ENCODE data around the gene PHKA1.

- TF ChIP-seq, protein P1, sequence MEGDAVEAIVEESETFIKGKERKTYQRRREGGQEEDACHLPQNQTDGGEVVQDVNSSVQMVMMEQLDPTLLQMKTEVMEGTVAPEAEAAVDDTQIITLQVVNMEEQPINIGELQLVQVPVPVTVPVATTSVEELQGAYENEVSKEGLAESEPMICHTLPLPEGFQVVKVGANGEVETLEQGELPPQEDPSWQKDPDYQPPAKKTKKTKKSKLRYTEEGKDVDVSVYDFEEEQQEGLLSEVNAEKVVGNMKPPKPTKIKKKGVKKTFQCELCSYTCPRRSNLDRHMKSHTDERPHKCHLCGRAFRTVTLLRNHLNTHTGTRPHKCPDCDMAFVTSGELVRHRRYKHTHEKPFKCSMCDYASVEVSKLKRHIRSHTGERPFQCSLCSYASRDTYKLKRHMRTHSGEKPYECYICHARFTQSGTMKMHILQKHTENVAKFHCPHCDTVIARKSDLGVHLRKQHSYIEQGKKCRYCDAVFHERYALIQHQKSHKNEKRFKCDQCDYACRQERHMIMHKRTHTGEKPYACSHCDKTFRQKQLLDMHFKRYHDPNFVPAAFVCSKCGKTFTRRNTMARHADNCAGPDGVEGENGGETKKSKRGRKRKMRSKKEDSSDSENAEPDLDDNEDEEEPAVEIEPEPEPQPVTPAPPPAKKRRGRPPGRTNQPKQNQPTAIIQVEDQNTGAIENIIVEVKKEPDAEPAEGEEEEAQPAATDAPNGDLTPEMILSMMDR (conservative IDR thresholded peaks at IDR 0.05; ENCODE audit: low read depth in 2 of 2) = no peak
- TF ChIP-seq EZH2 (IDR thresholded peaks at IDR 0.05; ENCODE audit: low read depth, unreplicated experiment) = no peak
- TF ChIP-seq, protein P2, sequence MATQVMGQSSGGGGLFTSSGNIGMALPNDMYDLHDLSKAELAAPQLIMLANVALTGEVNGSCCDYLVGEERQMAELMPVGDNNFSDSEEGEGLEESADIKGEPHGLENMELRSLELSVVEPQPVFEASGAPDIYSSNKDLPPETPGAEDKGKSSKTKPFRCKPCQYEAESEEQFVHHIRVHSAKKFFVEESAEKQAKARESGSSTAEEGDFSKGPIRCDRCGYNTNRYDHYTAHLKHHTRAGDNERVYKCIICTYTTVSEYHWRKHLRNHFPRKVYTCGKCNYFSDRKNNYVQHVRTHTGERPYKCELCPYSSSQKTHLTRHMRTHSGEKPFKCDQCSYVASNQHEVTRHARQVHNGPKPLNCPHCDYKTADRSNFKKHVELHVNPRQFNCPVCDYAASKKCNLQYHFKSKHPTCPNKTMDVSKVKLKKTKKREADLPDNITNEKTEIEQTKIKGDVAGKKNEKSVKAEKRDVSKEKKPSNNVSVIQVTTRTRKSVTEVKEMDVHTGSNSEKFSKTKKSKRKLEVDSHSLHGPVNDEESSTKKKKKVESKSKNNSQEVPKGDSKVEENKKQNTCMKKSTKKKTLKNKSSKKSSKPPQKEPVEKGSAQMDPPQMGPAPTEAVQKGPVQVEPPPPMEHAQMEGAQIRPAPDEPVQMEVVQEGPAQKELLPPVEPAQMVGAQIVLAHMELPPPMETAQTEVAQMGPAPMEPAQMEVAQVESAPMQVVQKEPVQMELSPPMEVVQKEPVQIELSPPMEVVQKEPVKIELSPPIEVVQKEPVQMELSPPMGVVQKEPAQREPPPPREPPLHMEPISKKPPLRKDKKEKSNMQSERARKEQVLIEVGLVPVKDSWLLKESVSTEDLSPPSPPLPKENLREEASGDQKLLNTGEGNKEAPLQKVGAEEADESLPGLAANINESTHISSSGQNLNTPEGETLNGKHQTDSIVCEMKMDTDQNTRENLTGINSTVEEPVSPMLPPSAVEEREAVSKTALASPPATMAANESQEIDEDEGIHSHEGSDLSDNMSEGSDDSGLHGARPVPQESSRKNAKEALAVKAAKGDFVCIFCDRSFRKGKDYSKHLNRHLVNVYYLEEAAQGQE (IDR thresholded peaks at IDR 0.05; ENCODE audit: unreplicated experiment) = no peak
These were observed 62.0 kb downstream of the PHKA1 start for GRCh38 chrX:72652082-72652481.

All from GM23338 (cell line).